OCI-LY1 (cell line): ENCODE measurements around the gene SF3A1.

Experiments used
- H2AFZ ChIP-seq: fragments of 200-600 bp; sonication (generic), shearing (Covaris generic); 2 replicates; pipeline ENCODE4 v1.6.0; 2014; ENCODE audit warnings: antibody characterized with exemption, mild to moderate bottlenecking, low read length
- H3F3A ChIP-seq: fragments of 200-600 bp; sonication (generic), shearing (Covaris generic); 2 replicates; pipeline ENCODE4 v1.6.0; 2014; ENCODE audit warnings: mild to moderate bottlenecking, antibody characterized with exemption, low read length, moderate library complexity; ENCODE audit not compliant: insufficient read depth
- H3K27ac ChIP-seq: fragments of 200-600 bp; sonication (generic); 2 replicates; pipeline ENCODE4 v1.5.1; 2014; ENCODE audit warnings: low read length, mixed run types, mild to moderate bottlenecking, low read depth; ENCODE audit not compliant: poor library complexity, severe bottlenecking
- H3K27me3 ChIP-seq: fragments of 200-600 bp; sonication (generic); 2 replicates; pipeline ENCODE4 v1.6.0; 2014; ENCODE audit warnings: antibody characterized with exemption, mild to moderate bottlenecking, low read length, moderate library complexity; ENCODE audit not compliant: insufficient read depth
- H3K36me3 ChIP-seq: fragments of 200-600 bp; sonication (generic); 2 replicates; pipeline ENCODE4 v1.6.1; 2014; ENCODE audit warnings: mild to moderate bottlenecking, antibody characterized with exemption, low read length, moderate library complexity, mixed read lengths; ENCODE audit not compliant: insufficient read depth
- H3K4me1 ChIP-seq: fragments of 200-600 bp; sonication (generic); 2 replicates; pipeline ENCODE4 v1.5.1; 2014; ENCODE audit warnings: mild to moderate bottlenecking, low read length, moderate library complexity; ENCODE audit not compliant: insufficient read depth, severe bottlenecking
- H3K4me2 ChIP-seq: fragments of 200-600 bp; sonication (generic), shearing (Covaris generic); 2 replicates; pipeline ENCODE4 v1.6.1; 2014; ENCODE audit warnings: low read length
- H3K4me3 ChIP-seq: fragments of 200-600 bp; sonication (generic); 2 replicates; pipeline ENCODE4 v1.5.1; 2014; ENCODE audit warnings: low read length, low read depth, mild to moderate bottlenecking, mixed read lengths; ENCODE audit not compliant: poor library complexity, severe bottlenecking
- H3K79me2 ChIP-seq: fragments of 200-600 bp; shearing (Covaris generic); 2 replicates; pipeline ENCODE4 v1.6.1; 2016; ENCODE audit warnings: mixed run types, low read length, mixed read lengths; ENCODE audit not compliant: insufficient read depth
- H3K9ac ChIP-seq: fragments of 200-600 bp; sonication (generic), shearing (Covaris generic); 2 replicates; pipeline ENCODE4 v1.6.1; 2014; ENCODE audit warnings: mild to moderate bottlenecking, low read length, mixed read lengths
- H3K9me2 ChIP-seq: fragments of 200-600 bp; sonication (generic), shearing (Covaris generic); 2 replicates; pipeline ENCODE4 v1.6.1; 2014; ENCODE audit warnings: low read depth, mild to moderate bottlenecking, low read length, mixed read lengths
- H3K9me3 ChIP-seq: fragments of 200-600 bp; shearing (Covaris generic); 2 replicates; pipeline ENCODE4 v1.6.1; 2014; ENCODE audit warnings: low read length, mixed read lengths
- H4K20me1 ChIP-seq: fragments of 200-600 bp; sonication (generic), shearing (Covaris generic); 2 replicates; pipeline ENCODE4 v1.6.0; 2016; ENCODE audit warnings: mild to moderate bottlenecking, low read length; ENCODE audit not compliant: insufficient read depth
- CTCF ChIP-seq: fragments of 200-600 bp; sonication (generic), shearing (Covaris generic); IDR thresholded peaks from 2 replicates; pipeline ENCODE4 v1.5.1; 2017; ENCODE audit warnings: mild to moderate bottlenecking, antibody characterized with exemption, low read length, moderate library complexity, mixed read lengths
- EZH2 ChIP-seq: fragments of 200-600 bp; sonication (generic), shearing (Covaris generic); IDR thresholded peaks from 2 replicates; pipeline ENCODE4 v1.8.0; 2017; ENCODE audit warnings: borderline replicate concordance, mixed run types, mild to moderate bottlenecking, antibody characterized with exemption, low read length, moderate library complexity, mixed read lengths

The SF3A1 gene

GRCh38 chr22:30386960-30387827 is 30.5 kb upstream of the SF3A1 start, which contains the start of gene RNF215:
RNF215 (minus strand) TSS chr22:30387411; CDS start chr22:30387313, 98 bp downstream.
- Histone ChIP-seq H3K9me2 (no peaks in the 10 kb centered on the region), H3K4me1 (peaks cover 20% of the 10 kb centered on the region), H3K36me3 (peaks cover 6% of the 10 kb centered on the region; the same call in 1 of the 2 replicates), H3K4me3 (peak within 1 kb of the TSS; percentile 52), H3K27ac (no peak within 1 kb of the TSS), H3K27me3 (no peaks in the 10 kb centered on the region; the same call in 1 of the 2 replicates), H4K20me1 (no peaks in the 10 kb centered on the region), H3K79me2 (no peaks in the 10 kb centered on the region), H3K9ac (peak within 1 kb of the TSS; percentile 50; the same call in 1 of the 2 replicates), H3K9me3 (peaks cover 7% of the 10 kb centered on the region), H3K4me2 (peak within 1 kb of the TSS; percentile 68), H2AFZ (0 out of 2 replicates have a peak within 1 kb of the TSS, but pooled peaks have one; percentile 63), H3F3A (no peaks in the 10 kb centered on the region)
- TF ChIP-seq CTCF (peak; percentile 77), EZH2 (no peak)

GRCh38 chr22:30386608-30386959 is 29.9 kb upstream of the SF3A1 start:
- H3K9me3 ChIP-seq: peaks cover 7% of the 10 kb centered on the region
- H3K9me2 ChIP-seq: no peaks in the 10 kb centered on the region
- no peak overlapping the region for H3K27ac ChIP-seq
- peaks cover 6% of the 10 kb centered on the region; the same call in 1 of the 2 replicates for H3K36me3 ChIP-seq
- no peak overlapping the region for H2AFZ ChIP-seq
- H3F3A ChIP-seq: no peaks in the 10 kb centered on the region
- no peaks in the 10 kb centered on the region; the same call in 1 of the 2 replicates for H3K27me3 ChIP-seq
- peak overlapping the region; percentile 50; the same call in 1 of the 2 replicates for H3K9ac ChIP-seq
- peaks cover 15% of the 10 kb centered on the region for H3K4me1 ChIP-seq
- peak overlapping the region; percentile 52 for H3K4me3 ChIP-seq
- no peaks in the 10 kb centered on the region for H4K20me1 ChIP-seq
- no peaks in the 10 kb centered on the region for H3K79me2 ChIP-seq
- TF ChIP-seq CTCF (no peak), EZH2 (no peak)
- peak overlapping the region; percentile 63 for H3K4me2 ChIP-seq

DNA sequence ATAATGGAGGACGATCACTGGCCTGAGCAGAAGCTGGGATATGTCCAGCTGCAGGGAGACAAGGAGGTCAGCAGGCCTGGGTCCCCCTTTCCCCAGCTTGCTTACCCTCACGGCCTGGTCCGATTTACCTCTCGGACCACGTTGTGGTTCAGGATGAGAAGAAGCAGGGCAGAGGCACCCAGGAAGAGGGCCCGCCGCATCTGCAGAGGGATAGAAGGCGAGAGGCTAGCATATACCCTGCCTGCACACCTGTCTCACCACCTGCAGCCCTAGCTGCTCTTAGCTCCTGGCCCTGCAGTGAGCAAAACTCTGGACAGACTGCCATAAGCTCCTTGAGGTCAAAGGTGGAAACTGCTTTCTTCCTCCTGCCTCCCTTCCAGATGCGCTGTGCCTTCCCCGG is 29.2 kb upstream of the SF3A1 start:
- Histone ChIP-seq H2AFZ (no peak overlapping the region), H4K20me1 (no peaks in the 10 kb centered on the region), H3K4me1 (peaks cover 9% of the 10 kb centered on the region), H3K27me3 (no peaks in the 10 kb centered on the region; the same call in 1 of the 2 replicates), H3K9me2 (no peaks in the 10 kb centered on the region), H3K9ac (no peak overlapping the region), H3F3A (no peaks in the 10 kb centered on the region), H3K4me2 (no peak overlapping the region), H3K36me3 (peaks cover 6% of the 10 kb centered on the region; the same call in 1 of the 2 replicates), H3K79me2 (no peaks in the 10 kb centered on the region), H3K27ac (no peak overlapping the region), H3K4me3 (no peak overlapping the region), H3K9me3 (peaks cover 6% of the 10 kb centered on the region)
- TF ChIP-seq EZH2 (no peak), CTCF (no peak)
